ENCODE data around the gene ANKLE2.

- TF ChIP-seq CTCF (IDR thresholded peaks at IDR 0.05) (no peak), POLR2A (IDR thresholded peaks at IDR 0.05) (no peak)
Observed at GRCh38 chr12:132728502-132728901, 33.1 kb downstream of the ANKLE2 start.

All from lower leg skin (tissue), 3 donors.